ENCODE results near the gene RFC5. TPM values are rescaled to one million over a fixed set of nuclear protein-coding genes. Genes with fewer than 3 reads are reported as not detected.
A peak's percentile ranks its signal among the peaks of the same experiment; 100 is the strongest.

The RFC5 gene
- total RNA-seq, 1 experiment from 2014 or later = 50.4 TPM

DNA sequence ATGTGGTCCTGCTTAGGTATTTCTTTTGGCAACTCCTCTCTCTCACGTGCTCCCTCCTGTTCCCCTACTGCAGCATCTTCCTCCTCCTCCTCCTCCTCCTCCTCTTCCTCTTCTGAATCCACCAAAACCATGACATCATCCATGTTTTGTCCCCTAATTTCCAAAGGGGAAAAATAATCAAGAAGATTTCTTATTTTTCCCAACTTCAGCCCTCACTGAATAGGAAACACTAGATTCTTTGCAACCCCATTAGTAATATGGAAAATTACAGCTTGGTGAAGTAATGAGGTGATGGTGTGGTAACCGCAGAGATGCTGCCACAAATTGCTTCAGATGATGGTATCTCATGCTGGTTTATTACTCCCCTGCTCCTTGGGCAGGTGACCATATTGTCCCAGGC lies 51.9 kb downstream of the RFC5 start:
- H3K9me3 Mint-ChIP-seq = no peaks in the 10 kb centered on the region
- Histone ChIP-seq H3K27me3 (ENCODE audit: insufficient read depth, low read length) (no peaks in the 10 kb centered on the region), H3K18ac (ENCODE audit: insufficient read length, low read depth, low read length) (no peak overlapping the region), H4K91ac (ENCODE audit: insufficient read length, low read depth, low read length) (no peak overlapping the region), H3K23ac (ENCODE audit: insufficient read length, low read depth, low read length) (no peak overlapping the region), H2AFZ (ENCODE audit: low read length) (no peak overlapping the region), H2BK12ac (ENCODE audit: insufficient read length, low read depth, low read length) (no peak overlapping the region), H2AK5ac (ENCODE audit: insufficient read length, low read length) (no peak overlapping the region), H3K56ac (ENCODE audit: insufficient read length, low read depth, low read length) (no peak overlapping the region), H3K4me1 (ENCODE audit: insufficient read depth, low read length) (no peaks in the 10 kb centered on the region), H4K8ac (replicated peaks; ENCODE audit: insufficient read length, low read depth, low read length) (no peak overlapping the region), H3K79me1 (ENCODE audit: insufficient read depth, low read depth, low read length, poor library complexity, severe bottlenecking) (no peaks in the 10 kb centered on the region), H3K9ac (ENCODE audit: extremely low read depth, insufficient read length, low read length) (no peak overlapping the region), H3K27ac (ENCODE audit: insufficient read length, low read depth, low read length) (no peak overlapping the region), H3K4me2 (ENCODE audit: insufficient read depth, insufficient read length, low read length) (no peak overlapping the region), H2BK15ac (ENCODE audit: low read depth, low read length) (no peak overlapping the region), H2BK5ac (ENCODE audit: insufficient read length, low read length) (no peak overlapping the region), H4K20me1 (ENCODE audit: control insufficient read depth, insufficient read depth, insufficient read length) (no peaks in the 10 kb centered on the region), H3K9me3 (ENCODE audit: control insufficient read depth, low read depth, low read length) (no peaks in the 10 kb centered on the region), H3K79me2 (ENCODE audit: insufficient read depth, low read length) (no peaks in the 10 kb centered on the region), H2BK120ac (ENCODE audit: low read depth, low read length, poor library complexity, severe bottlenecking) (no peak overlapping the region), H3K4ac (ENCODE audit: low read depth, low read length) (no peak overlapping the region), H3K14ac (ENCODE audit: insufficient read depth, low read length) (no peak overlapping the region), H4K5ac (ENCODE audit: insufficient read length, low read depth, low read length) (no peak overlapping the region), H3T11ph (ENCODE audit: low read length) (no peak overlapping the region), H2BK20ac (ENCODE audit: low read depth, low read length, poor library complexity, severe bottlenecking) (no peak overlapping the region), H3K23me2 (ENCODE audit: insufficient read length, low read depth, low read length, poor library complexity, severe bottlenecking) (no peaks in the 10 kb centered on the region)
- peaks cover 34 to 70% (median 44%) of the 10 kb centered on the region in 3 experiments; a peak in 6 of 7 replicates for H3K36me3 Mint-ChIP-seq (ENCODE audit: insufficient read depth in 1 of 3, low read depth in 3 of 3)
- no peak for DNase-seq
- no CpG with 5 or more reads among the region's 2 CpGs for WGBS (ENCODE audit: extremely low coverage, insufficient read length, low lambda C conversion rate)
- H3K4me3 Mint-ChIP-seq = no peak overlapping the region
- TF ChIP-seq CTCF (conservative IDR thresholded peaks at IDR 0.05) = no peak
- H3K27ac Mint-ChIP-seq = peak overlapping the region in 2 of 3 experiments; percentile 28 to 70; a peak in 4 of 7 replicates
- no peaks in the 10 kb centered on the region; the same call in 1 of the 2 replicates for H3K27me3 Mint-ChIP-seq (ENCODE audit: low read depth)
- H3K4me1 Mint-ChIP-seq = peaks cover 22 to 23% of the 10 kb centered on the region in 2 experiments

Measured in H9 (cell line).